NCI-H1048 (cell line): ENCODE measurements around the gene KCTD4.
"Not testable (repeated sequence)": the region's sequence is repeated elsewhere in the genome, so short reads cannot be mapped to it uniquely, and the experiment has no call there.

Experiments
- DNase-seq: peaks from one replicate; lab custom pipeline; 2025; lab: John Stamatoyannopoulos, UW

The KCTD4 gene

GRCh38 chr13:45200701-45201232 lies at the start of gene KCTD4:
KCTD4 (minus strand) TSS chr13:45201045; CDS start chr13:45194567, 6,478 bp downstream.
- no peak for DNase-seq

DNA sequence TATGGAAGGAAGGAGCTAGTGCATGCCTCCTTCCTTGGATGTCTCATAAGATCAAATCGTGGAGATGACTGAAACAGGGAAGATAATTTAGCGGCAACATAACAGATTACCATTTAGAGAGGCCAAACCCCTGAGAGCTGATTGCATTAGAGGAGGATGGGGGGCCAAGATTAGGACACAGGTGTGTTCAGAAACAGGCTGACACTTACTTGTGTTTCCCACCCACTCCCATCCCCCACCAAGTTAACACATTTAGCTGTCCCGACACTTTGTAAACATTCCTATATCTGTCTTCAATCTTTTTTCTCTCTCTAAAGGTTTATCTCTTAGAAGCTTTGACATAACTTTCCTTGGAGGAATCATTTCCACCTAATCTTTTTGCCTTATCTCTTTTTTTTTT lies 48.8 kb upstream of the KCTD4 start:
- no peak for DNase-seq

DNA sequence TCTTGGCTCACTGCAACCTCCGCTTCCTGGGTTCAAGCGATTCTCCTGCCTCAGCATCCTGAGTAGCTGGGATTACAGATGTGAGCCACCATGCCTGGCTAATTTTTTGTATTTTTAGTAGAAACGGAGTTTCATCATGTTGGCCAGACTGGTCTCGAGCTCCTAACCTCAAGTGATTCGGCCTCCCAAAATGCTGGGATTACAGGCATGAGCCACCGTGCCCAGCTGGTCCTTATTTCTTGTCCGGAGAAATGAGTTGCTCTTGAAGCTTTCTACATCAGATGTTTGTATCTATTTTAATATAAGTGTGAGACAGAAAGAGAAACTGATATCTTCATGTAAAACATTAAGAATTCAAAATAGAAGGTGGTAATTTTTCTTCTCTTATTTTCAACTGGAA lies 43.9 kb upstream of the KCTD4 start:
- DNase-seq, result not testable (repeated sequence)

- no peak for DNase-seq
Measured at GRCh38 chr13:45243077-45243476, 42.2 kb upstream of the KCTD4 start.

GRCh38 chr13:45242524-45242923 lies 41.7 kb upstream of the KCTD4 start:
- DNase-seq, result no peak

DNA sequence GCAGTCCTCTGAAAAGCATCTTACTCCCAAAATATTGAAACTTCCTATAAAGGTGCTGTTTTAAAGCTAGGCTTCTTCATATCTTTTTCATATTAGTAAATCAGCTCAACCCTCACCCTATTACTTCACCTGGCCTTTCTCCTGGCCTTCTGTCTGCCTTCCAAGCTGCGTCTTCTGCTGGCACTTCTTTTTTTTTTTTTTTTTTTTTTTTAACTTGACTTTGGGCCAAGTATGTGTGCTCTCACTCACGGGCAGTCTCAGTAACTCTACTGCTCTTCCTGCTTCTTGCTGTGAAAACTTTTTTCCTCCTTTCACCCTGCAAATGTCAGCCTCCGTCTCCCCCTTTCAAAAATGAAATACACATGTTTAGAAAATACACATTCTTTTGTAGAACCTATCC lies 41.2 kb upstream of the KCTD4 start:
- no peak for DNase-seq

- DNase-seq, result no peak
Measured at GRCh38 chr13:45240143-45240542, 39.3 kb upstream of the KCTD4 start.

GRCh38 chr13:45238945-45239795 lies 38.3 kb upstream of the KCTD4 start:
- no peak for DNase-seq

DNA sequence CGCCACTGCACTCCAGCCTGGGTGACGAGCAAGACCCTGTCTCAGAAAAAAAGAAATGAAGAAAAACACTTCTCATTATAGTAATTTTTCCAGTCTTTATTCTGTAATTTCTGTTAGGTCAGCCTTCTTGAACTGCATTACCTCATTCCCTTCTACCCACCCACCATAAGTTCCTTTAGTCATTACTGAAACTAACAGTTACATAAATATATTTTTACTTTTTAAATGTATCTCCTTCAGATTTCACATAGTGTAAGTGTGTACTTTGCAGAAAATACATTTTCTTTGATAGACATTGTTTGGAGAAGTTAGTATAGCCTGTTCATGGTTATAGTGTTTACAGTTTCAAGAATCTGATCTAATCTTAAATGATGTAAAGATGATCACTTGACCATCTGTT lies 31.7 kb upstream of the KCTD4 start:
- DNase-seq, result no peak

- no peak for DNase-seq
Measured at GRCh38 chr13:45231722-45232121, 30.9 kb upstream of the KCTD4 start.

GRCh38 chr13:45231305-45231704 lies 30.5 kb upstream of the KCTD4 start:
- DNase-seq, result no peak

- no peak for DNase-seq
Measured at GRCh38 chr13:45229172-45229571, 28.3 kb upstream of the KCTD4 start.

DNA sequence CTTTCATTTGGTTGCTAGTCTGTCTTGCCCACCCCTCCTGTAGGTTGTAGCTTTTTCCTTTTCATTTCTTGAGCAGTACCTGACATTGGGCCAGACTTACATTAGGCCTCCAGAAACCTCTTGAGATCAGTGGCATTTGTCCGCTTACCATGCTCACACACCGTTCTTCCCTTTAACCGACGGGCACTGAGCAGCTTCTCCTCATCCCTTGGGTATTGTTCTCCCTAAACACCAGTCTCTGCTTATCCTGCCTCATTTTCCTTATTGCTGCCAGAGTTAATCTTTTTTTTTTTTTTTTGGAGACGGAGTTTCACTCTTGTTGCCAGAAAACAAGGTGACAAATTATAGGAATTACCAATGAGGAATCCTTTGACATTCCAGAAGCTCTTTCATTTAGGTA lies 27.2 kb upstream of the KCTD4 start:
- no peak for DNase-seq

DNA sequence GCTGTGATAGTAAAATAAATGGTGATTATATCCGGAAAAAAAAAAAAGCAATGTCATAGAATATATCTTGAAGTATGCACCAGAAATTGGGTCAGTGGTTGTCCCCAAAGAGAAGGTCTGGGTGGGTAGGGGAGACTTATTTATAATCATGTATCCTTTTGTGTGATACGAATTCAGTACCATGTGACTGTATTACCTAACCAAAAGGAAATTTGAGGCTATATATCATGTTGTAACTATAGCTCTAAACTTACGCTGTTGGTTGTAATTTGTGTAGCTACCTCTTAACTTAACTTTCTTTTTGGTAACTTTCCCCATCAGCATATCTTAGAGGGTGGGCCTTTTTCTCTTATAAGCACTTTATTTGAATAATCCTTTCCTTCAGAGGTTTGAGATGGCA lies 25.2 kb upstream of the KCTD4 start:
- DNase-seq, result no peak

DNA sequence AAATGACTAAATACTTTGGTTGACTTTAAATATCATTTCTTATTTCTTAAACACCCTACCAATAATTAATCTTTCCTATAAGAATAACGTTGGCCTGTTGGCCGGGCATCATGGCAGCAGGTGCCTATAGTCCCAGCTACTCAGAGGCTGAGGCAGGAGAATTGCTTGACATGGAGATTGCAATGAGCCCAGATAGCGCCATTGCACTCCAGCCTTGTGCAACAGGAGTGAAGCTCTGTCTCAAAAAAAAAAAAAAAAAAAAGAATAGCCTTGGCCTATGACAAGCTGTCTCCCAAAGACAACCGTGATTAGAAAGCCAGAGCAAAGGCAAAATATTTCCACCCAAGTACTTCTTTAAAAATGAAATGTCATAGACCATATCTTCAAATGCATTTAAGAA lies 24.5 kb upstream of the KCTD4 start:
- DNase-seq, result no peak

- no peak for DNase-seq
Measured at GRCh38 chr13:45224176-45224575, 23.3 kb upstream of the KCTD4 start.

GRCh38 chr13:45222919-45223318 lies 22.1 kb upstream of the KCTD4 start:
- no peak for DNase-seq

GRCh38 chr13:45222516-45222915 lies 21.7 kb upstream of the KCTD4 start:
- DNase-seq, result no peak

GRCh38 chr13:45220403-45220802 lies 19.6 kb upstream of the KCTD4 start:
- no peak for DNase-seq

DNA sequence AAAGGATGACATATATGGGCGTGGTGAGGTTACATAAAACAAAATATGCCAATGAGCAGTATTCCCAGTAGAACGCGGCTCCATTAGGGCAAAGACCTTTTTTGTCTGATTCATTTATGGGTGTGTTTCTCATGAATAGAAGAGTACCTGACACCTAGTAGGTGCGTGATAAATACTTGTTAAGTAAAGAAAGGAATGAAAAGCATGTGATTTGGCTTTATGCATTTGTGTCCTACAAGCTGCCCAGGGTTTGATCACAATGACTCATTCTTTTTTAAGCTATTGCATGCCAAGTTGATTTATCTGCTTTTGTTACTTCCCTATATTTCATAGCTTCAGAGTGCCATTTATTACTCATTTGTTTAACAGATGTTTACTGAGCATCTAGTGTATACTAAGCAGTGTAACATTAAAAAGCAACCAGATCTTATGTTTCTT lies 19.1 kb upstream of the KCTD4 start:
- no peak for DNase-seq

DNA sequence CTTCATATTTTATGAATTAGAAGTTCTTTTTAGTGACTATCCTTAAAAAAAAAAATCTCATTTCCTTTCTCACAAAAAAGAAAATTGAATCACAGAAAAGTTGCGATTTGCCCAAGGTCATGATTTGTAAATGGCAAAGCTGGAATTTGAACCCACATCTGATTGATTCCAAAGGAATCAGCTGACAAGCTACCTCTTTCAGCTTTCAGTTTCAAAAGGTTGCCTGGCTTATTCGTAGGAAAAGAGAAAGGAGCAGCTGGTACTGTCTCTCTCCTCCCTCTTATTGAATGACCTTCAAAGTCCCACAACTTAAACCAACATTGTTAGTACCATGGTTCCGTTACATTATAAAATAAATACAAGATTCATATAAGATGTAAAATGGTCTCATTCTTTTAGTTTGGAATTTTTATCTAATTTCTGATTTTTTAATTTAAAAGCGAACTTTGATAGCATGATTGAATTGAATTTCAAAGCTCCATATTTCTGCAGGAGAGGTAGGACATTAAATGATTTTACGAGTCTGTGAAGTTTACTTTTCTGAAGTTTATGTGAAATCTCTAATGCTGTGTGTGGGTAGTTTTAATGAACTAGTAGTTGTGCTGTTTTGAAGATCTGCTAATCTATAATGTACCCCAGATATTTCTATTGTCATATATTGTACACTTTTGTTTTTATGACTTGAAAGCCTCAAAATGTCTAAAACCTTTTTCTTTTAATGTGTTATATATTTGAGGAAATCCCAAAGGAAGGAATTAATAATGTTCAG lies 18.5 kb upstream of the KCTD4 start:
- no peak for DNase-seq

DNA sequence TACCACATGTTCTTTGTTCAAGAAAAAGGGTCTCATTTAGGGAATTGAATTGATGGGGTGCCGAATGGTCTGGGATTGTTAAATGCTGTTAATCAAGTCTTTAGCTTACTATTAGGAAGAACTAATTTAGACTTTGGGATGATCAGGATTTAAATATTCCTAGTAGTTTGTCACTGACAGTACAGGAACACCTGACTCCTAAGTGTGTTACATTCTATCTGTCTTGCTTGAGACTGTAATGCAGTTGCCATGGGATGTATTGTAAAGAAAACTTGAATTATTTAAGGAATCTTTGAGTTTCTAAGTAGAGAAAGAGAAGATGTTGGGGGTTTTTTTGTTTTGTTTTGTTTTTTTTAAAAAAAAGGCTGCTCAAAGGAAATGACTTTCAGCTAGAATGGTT lies 17.8 kb upstream of the KCTD4 start:
- DNase-seq, result no peak

GRCh38 chr13:45216193-45216592 lies 15.3 kb upstream of the KCTD4 start:
- DNase-seq, result no peak
